OCI-LY1 (cell line): ENCODE data around the gene MCTP1.

Experiments
- H2AFZ ChIP-seq: fragments of 200-600 bp; sonication (generic), shearing (Covaris generic); 2 replicates; pipeline ENCODE4 v1.6.0; 2014; ENCODE audit warnings: antibody characterized with exemption, mild to moderate bottlenecking, low read length
- H3F3A ChIP-seq: fragments of 200-600 bp; sonication (generic), shearing (Covaris generic); 2 replicates; pipeline ENCODE4 v1.6.0; 2014; ENCODE audit warnings: mild to moderate bottlenecking, antibody characterized with exemption, low read length, moderate library complexity; ENCODE audit not compliant: insufficient read depth
- H3K27ac ChIP-seq: fragments of 200-600 bp; sonication (generic); 2 replicates; pipeline ENCODE4 v1.5.1; 2014; ENCODE audit warnings: low read length, mixed run types, mild to moderate bottlenecking, low read depth; ENCODE audit not compliant: poor library complexity, severe bottlenecking
- H3K27me3 ChIP-seq: fragments of 200-600 bp; sonication (generic); 2 replicates; pipeline ENCODE4 v1.6.0; 2014; ENCODE audit warnings: antibody characterized with exemption, mild to moderate bottlenecking, low read length, moderate library complexity; ENCODE audit not compliant: insufficient read depth
- H3K36me3 ChIP-seq: fragments of 200-600 bp; sonication (generic); 2 replicates; pipeline ENCODE4 v1.6.1; 2014; ENCODE audit warnings: mild to moderate bottlenecking, antibody characterized with exemption, low read length, moderate library complexity, mixed read lengths; ENCODE audit not compliant: insufficient read depth
- H3K4me1 ChIP-seq: fragments of 200-600 bp; sonication (generic); 2 replicates; pipeline ENCODE4 v1.5.1; 2014; ENCODE audit warnings: mild to moderate bottlenecking, low read length, moderate library complexity; ENCODE audit not compliant: insufficient read depth, severe bottlenecking
- H3K4me2 ChIP-seq: fragments of 200-600 bp; sonication (generic), shearing (Covaris generic); 2 replicates; pipeline ENCODE4 v1.6.1; 2014; ENCODE audit warnings: low read length
- H3K4me3 ChIP-seq: fragments of 200-600 bp; sonication (generic); 2 replicates; pipeline ENCODE4 v1.5.1; 2014; ENCODE audit warnings: low read length, low read depth, mild to moderate bottlenecking, mixed read lengths; ENCODE audit not compliant: poor library complexity, severe bottlenecking
- H3K79me2 ChIP-seq: fragments of 200-600 bp; shearing (Covaris generic); 2 replicates; pipeline ENCODE4 v1.6.1; 2016; ENCODE audit warnings: mixed run types, low read length, mixed read lengths; ENCODE audit not compliant: insufficient read depth
- H3K9ac ChIP-seq: fragments of 200-600 bp; sonication (generic), shearing (Covaris generic); 2 replicates; pipeline ENCODE4 v1.6.1; 2014; ENCODE audit warnings: mild to moderate bottlenecking, low read length, mixed read lengths
- H3K9me2 ChIP-seq: fragments of 200-600 bp; sonication (generic), shearing (Covaris generic); 2 replicates; pipeline ENCODE4 v1.6.1; 2014; ENCODE audit warnings: low read depth, mild to moderate bottlenecking, low read length, mixed read lengths
- H3K9me3 ChIP-seq: fragments of 200-600 bp; shearing (Covaris generic); 2 replicates; pipeline ENCODE4 v1.6.1; 2014; ENCODE audit warnings: low read length, mixed read lengths
- H4K20me1 ChIP-seq: fragments of 200-600 bp; sonication (generic), shearing (Covaris generic); 2 replicates; pipeline ENCODE4 v1.6.0; 2016; ENCODE audit warnings: mild to moderate bottlenecking, low read length; ENCODE audit not compliant: insufficient read depth
- EZH2 ChIP-seq: fragments of 200-600 bp; sonication (generic), shearing (Covaris generic); IDR thresholded peaks from 2 replicates; pipeline ENCODE4 v1.8.0; 2017; ENCODE audit warnings: borderline replicate concordance, mixed run types, mild to moderate bottlenecking, antibody characterized with exemption, low read length, moderate library complexity, mixed read lengths
- TF ChIP-seq, protein P1 (sequence below): fragments of 200-600 bp; sonication (generic), shearing (Covaris generic); IDR thresholded peaks from 2 replicates; pipeline ENCODE4 v1.5.1; 2017; ENCODE audit warnings: mild to moderate bottlenecking, antibody characterized with exemption, low read length, moderate library complexity, mixed read lengths

Gene MCTP1

DNA sequence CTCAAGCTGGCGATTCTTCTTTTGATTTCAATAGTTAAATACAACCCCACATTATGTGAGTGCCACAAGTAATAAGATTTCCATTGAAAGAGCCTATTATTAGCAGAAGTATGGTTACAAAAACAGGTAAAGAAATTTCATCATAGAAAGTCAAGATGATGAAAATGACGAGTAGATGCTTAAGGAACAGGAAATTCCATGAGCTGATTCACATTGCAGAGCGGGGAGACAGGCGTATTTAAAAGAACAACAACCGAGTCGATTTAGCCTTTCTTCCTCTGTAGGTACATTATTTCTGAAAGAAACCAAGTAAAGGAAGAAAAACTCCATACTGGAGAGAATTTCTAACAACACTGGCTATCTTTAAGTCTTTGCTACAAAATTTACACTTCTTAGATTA is 356.0 kb downstream of the MCTP1 start:
- H3K9me3 ChIP-seq, result no peaks in the 10 kb centered on the region
- no peak overlapping the region for H2AFZ ChIP-seq
- no peak overlapping the region for H3K27ac ChIP-seq
- no peaks in the 10 kb centered on the region for H3K79me2 ChIP-seq
- H4K20me1 ChIP-seq, result no peaks in the 10 kb centered on the region
- no peak overlapping the region for H3K4me3 ChIP-seq
- no peaks in the 10 kb centered on the region for H3K27me3 ChIP-seq
- H3K9ac ChIP-seq, result no peak overlapping the region
- no peaks in the 10 kb centered on the region for H3K9me2 ChIP-seq
- no peaks in the 10 kb centered on the region for H3K36me3 ChIP-seq
- TF ChIP-seq, protein P1, sequence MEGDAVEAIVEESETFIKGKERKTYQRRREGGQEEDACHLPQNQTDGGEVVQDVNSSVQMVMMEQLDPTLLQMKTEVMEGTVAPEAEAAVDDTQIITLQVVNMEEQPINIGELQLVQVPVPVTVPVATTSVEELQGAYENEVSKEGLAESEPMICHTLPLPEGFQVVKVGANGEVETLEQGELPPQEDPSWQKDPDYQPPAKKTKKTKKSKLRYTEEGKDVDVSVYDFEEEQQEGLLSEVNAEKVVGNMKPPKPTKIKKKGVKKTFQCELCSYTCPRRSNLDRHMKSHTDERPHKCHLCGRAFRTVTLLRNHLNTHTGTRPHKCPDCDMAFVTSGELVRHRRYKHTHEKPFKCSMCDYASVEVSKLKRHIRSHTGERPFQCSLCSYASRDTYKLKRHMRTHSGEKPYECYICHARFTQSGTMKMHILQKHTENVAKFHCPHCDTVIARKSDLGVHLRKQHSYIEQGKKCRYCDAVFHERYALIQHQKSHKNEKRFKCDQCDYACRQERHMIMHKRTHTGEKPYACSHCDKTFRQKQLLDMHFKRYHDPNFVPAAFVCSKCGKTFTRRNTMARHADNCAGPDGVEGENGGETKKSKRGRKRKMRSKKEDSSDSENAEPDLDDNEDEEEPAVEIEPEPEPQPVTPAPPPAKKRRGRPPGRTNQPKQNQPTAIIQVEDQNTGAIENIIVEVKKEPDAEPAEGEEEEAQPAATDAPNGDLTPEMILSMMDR, result no peak
- TF ChIP-seq EZH2, result no peak
- H3K4me1 ChIP-seq, result no peaks in the 10 kb centered on the region
- no peak overlapping the region for H3K4me2 ChIP-seq
- H3F3A ChIP-seq, result no peaks in the 10 kb centered on the region

DNA sequence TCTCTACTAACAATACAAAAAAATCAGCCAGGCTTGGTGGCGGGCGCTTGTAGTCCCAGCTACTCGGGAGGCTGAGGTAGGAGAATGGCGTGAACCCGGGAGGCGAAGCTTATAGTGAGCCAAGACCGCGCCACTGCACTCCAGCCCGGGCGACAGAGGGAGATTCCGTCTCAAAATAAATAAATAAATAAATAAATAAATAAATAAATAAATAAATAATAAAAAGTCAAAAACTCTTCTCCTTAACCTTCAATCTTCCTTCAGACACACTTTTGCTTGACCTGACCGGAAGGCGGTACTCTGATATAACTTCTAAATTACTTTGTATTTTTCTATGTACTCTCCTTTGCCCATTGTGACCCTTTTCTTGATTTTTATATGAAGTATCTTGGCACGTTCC is 364.3 kb downstream of the MCTP1 start:
- H3K4me3 ChIP-seq, result no peak overlapping the region
- no peak overlapping the region for H3K9ac ChIP-seq
- H3K4me1 ChIP-seq, result no peaks in the 10 kb centered on the region
- H2AFZ ChIP-seq, result no peak overlapping the region
- H3K27me3 ChIP-seq, result no peaks in the 10 kb centered on the region
- no peak overlapping the region for H3K4me2 ChIP-seq
- no peak for TF ChIP-seq EZH2
- TF ChIP-seq, protein P1, result no peak
- no peaks in the 10 kb centered on the region for H3K9me3 ChIP-seq
- H3K27ac ChIP-seq, result no peak overlapping the region
- no peaks in the 10 kb centered on the region for H3K9me2 ChIP-seq
- H3K79me2 ChIP-seq, result no peaks in the 10 kb centered on the region
- H3F3A ChIP-seq, result no peaks in the 10 kb centered on the region
- H4K20me1 ChIP-seq, result no peaks in the 10 kb centered on the region
- H3K36me3 ChIP-seq, result no peaks in the 10 kb centered on the region

DNA sequence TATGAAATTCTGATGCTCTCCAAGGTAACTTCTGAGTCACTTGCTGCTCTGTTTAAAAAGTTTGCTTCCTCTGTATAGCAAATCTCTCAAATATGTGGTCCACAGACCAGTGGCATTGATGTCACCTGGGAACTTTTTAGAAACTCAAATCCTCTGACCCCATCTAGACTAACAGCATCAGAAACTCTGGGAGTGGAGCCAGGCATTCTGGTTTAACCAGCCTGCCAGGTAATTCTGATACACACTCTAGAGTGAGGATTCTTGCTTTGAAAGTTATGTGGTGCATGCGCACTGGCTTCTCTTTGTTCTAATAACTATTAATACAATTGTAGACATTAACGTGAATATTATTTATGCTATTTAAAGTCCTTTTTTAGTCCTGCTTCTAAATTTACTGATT is 368.3 kb downstream of the MCTP1 start:
- no peaks in the 10 kb centered on the region for H3F3A ChIP-seq
- no peaks in the 10 kb centered on the region for H3K27me3 ChIP-seq
- no peaks in the 10 kb centered on the region for H3K36me3 ChIP-seq
- no peaks in the 10 kb centered on the region for H4K20me1 ChIP-seq
- H3K9ac ChIP-seq, result no peak overlapping the region
- H3K4me3 ChIP-seq, result no peak overlapping the region
- H2AFZ ChIP-seq, result no peak overlapping the region
- no peak overlapping the region for H3K4me2 ChIP-seq
- no peaks in the 10 kb centered on the region for H3K9me2 ChIP-seq
- no peaks in the 10 kb centered on the region for H3K9me3 ChIP-seq
- H3K4me1 ChIP-seq, result no peaks in the 10 kb centered on the region
- H3K27ac ChIP-seq, result no peak overlapping the region
- TF ChIP-seq, protein P1, result no peak
- TF ChIP-seq EZH2, result no peak
- no peaks in the 10 kb centered on the region for H3K79me2 ChIP-seq
